Fibroblast of gingiva (primary cell): ENCODE data around the gene FST.
A peak's percentile ranks its signal among the peaks of the same experiment; 100 is the strongest.

ENCODE experiments used
- DNase-seq: peaks from one replicate; pipeline ENCODE4 v3.0.0-alpha.2; 2011; ENCODE audit warnings: low read depth

FST gene

GRCh38 chr5:53480416-53481158 is at the start of gene FST:
Gene FST, plus strand, starts transcription at chr5:53480629. Its CDS starts 163 bp downstream, at chr5:53480792.
- peak; percentile 39 for DNase-seq

GRCh38 chr5:53431665-53432064 is 48.8 kb upstream of the FST start:
- DNase-seq = peak; percentile 19

GRCh38 chr5:53433026-53433425 is 47.4 kb upstream of the FST start:
- DNase-seq = no peak

GRCh38 chr5:53434541-53434940 is 45.9 kb upstream of the FST start:
- no peak for DNase-seq

GRCh38 chr5:53436480-53437191 is 43.8 kb upstream of the FST start:
- DNase-seq = no peak

GRCh38 chr5:53438079-53438478 is 42.4 kb upstream of the FST start:
- no peak for DNase-seq

GRCh38 chr5:53438486-53439472 is 41.6 kb upstream of the FST start:
- DNase-seq = peak; percentile 82

- no peak for DNase-seq
Observed at GRCh38 chr5:53442961-53443360, 37.5 kb upstream of the FST start.

- no peak for DNase-seq
Observed at GRCh38 chr5:53445569-53445968, 34.9 kb upstream of the FST start.

GRCh38 chr5:53446908-53447307 is 33.5 kb upstream of the FST start:
- no peak for DNase-seq

- DNase-seq = peak; percentile 28
Observed at GRCh38 chr5:53448851-53449250, 31.6 kb upstream of the FST start.

- no peak for DNase-seq
Observed at GRCh38 chr5:53453898-53454718, 26.3 kb upstream of the FST start.

- DNase-seq = no peak
Observed at GRCh38 chr5:53454719-53455000, 25.8 kb upstream of the FST start.

GRCh38 chr5:53456366-53456765 is 24.1 kb upstream of the FST start:
- no peak for DNase-seq

GRCh38 chr5:53463909-53464621 is 16.4 kb upstream of the FST start:
- no peak for DNase-seq

GRCh38 chr5:53464722-53465121 is 15.7 kb upstream of the FST start:
- no peak for DNase-seq

- no peak for DNase-seq
Observed at GRCh38 chr5:53469946-53470687, 10.3 kb upstream of the FST start.

GRCh38 chr5:53472279-53472678 is 8.2 kb upstream of the FST start:
- DNase-seq = no peak

GRCh38 chr5:53472720-53473510 is 7.5 kb upstream of the FST start:
- DNase-seq = no peak

GRCh38 chr5:53473633-53474032 is 6.8 kb upstream of the FST start:
- no peak for DNase-seq
